ENCODE measurements around the gene EGFLAM.

The EGFLAM gene

DNA sequence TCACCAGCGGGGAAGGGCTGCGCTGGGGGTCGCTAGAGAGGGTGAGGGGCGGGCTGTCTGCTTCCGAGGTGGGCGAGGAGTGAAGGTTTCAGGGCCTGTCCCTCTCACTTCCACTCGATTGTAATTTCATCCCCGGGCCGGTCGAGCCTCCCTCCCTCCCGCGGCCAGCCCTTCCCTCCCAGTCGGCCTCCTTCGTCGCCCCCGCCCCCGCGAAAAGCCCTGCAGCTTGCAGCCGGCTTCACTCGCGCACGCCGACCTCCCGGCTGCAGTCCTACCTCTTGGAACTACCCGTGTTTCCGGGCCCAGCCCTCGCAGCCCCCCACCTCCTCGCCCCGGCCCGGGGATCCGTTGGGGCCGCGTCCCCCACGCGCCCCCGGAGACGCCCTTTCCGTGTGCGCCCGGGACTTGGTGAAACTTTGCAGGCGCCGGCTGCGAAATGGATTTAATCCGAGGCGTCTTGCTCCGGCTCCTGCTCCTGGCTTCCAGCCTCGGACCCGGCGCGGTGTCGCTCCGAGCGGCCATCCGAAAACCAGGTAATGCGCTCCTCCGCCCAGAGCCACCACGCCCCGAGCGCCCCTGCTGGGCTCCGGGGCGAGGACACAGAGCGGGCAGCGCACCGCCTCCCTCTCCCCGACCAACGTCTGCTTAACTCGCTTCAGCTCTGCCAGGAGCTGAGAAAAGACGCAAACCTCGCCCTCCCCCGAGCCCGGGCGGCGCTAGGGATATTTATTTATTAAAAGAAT is at the start of gene EGFLAM:
Gene EGFLAM (plus strand): TSS at position 241 of the 743 bp plus-strand sequence. CDS start 196 bp downstream, at position 437.
- DNase-seq (ENCODE audit: low read depth in 2 of 2): no peak

GRCh38 chr5:38208782-38209378 is 49.5 kb upstream of the EGFLAM start:
- no peak for DNase-seq (ENCODE audit: low read depth in 2 of 2)

DNA sequence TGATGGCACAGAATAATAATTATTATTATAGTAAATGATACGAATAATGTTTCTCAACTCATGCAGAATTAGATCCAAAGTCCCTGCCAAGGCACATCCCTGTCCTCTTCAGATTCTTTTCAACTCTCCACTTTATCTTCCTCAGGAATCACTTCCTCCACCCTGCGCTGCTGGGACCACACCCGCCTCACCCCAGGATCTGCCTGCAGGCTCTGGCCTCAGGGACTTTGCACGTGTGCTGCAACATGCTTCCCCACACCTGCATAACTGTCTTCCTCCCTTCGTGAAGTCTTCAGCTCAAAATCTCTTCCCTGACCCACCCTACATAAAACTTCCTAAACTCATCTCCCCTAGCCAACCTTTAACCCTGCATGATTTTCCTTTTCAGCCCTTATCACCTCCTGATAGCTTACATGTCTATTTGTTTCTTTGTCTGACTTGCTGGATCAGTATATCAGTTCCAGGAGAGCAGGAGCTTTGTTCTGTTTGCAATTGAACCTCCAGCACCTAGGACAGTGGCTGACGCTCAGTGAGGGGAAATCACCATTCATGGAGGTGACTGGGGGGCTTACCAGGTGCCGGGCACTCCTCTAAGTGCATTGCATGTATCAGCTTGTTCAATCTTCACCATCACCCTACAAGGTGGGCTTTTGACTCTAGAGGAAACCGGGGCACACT is 47.5 kb upstream of the EGFLAM start:
- DNase-seq (ENCODE audit: low read depth in 2 of 2): no peak

GRCh38 chr5:38211354-38211710 is 47.0 kb upstream of the EGFLAM start:
- DNase-seq (ENCODE audit: low read depth in 2 of 2): no peak

- no peak for DNase-seq (ENCODE audit: low read depth in 2 of 2)
Measured at GRCh38 chr5:38212307-38212706, 46.1 kb upstream of the EGFLAM start.

- no peak for DNase-seq (ENCODE audit: low read depth in 2 of 2)
Measured at GRCh38 chr5:38226091-38226490, 32.3 kb upstream of the EGFLAM start.

DNA sequence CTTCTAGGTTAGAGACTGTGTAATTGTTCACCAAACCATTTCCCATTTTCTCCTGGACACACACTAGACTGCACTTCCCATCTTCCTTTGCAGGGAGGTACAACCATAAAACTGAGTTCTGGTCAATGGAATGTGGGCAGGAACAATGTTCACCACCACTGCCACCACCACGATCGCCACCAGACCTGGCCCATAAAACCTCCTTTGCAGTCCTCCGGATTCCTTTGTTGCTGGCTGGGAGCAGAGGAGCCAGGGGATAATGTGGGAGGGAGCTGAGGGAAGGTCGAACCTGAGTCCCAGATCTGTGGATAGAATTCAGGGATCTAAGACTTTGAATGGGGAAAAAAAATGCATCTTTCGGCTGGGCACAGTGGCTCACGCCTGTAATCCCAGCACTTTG is 29.4 kb upstream of the EGFLAM start:
- no peak for DNase-seq (ENCODE audit: low read depth in 2 of 2)

DNA sequence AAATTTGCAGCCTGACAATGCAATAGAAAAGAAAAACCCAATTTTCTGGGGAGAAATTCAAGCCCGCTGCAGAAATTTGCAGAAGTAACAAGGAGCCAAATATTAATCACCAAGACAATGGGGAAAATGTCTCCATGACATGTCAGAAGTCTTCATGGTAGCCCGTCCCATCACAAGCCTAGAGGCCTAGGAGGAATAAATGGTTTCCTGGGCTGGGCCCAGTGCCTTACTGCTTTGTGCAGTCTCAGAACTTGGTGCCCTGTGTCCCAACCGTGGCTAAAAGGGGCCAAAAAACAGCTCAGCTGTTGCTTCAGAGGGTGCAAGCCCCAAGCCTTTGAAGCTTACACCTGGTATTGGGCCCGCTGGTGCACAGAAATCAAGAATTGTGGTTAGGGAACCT is 23.6 kb upstream of the EGFLAM start:
- no peak for DNase-seq (ENCODE audit: low read depth in 2 of 2)

DNA sequence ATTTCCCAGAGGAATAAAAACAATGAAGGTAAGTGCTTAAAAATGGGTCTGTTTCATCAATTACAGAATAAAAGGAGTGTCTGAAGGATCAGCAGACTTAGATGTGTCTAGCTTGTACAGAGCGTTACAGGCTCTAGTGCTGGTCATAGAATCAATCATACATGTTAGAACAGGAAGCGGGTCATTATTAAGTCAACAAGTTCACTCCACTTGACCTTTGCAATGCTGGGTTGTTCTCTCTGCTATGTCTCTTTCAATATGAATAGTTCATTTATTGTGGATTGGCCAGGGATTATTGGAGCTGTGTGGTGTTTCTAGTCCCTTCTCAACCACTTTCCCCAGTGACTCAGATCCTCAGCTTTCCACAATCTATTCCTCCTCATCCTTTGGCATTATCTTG is 20.7 kb upstream of the EGFLAM start:
- DNase-seq (ENCODE audit: low read depth in 2 of 2): no peak

- DNase-seq (ENCODE audit: low read depth in 2 of 2): no peak
Measured at GRCh38 chr5:38240212-38240611, 18.1 kb upstream of the EGFLAM start.

GRCh38 chr5:38241655-38242054 is 16.7 kb upstream of the EGFLAM start:
- DNase-seq (ENCODE audit: low read depth in 2 of 2): no peak

- no peak for DNase-seq (ENCODE audit: low read depth in 2 of 2)
Measured at GRCh38 chr5:38245307-38245706, 13.1 kb upstream of the EGFLAM start.

DNA sequence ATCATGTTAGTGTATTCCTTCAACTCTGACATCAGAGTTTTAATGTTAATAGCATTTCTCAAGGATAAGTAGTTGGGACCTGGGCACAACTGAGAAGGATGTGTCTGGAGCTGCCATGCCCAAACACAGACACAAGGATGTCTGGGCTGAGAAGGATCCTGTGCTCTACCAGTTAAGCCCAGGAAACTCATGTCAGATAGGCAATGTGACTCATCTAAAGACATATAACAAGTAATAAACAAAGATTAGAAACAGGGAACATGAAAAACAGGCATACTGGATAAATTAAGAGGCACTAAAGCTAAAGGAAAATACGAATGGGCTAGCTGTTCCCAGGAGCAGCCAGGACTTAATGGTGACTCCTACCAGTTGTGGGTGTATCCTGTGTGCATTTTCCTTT is 9.1 kb upstream of the EGFLAM start:
- no peak for DNase-seq (ENCODE audit: low read depth in 2 of 2)

DNA sequence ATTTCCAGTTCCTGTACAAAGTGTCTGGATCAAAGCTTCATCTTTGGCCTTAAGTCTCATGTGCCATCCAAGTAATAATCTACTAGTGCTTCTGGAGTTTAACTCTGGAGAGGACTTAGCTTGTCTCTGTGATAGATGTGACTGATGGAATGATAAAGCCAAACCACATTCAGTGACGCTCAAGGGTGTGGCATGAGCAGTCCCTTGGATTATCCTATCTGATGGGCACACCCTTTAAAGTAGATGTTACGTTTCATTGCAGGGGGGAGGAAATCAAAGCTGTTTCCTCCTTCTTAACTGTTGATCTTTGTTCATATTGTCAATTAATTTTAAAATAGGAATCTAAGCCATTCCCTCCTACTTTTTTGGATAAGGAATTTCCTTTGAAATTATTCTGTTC is 8.5 kb upstream of the EGFLAM start:
- DNase-seq (ENCODE audit: low read depth in 2 of 2): no peak

DNA sequence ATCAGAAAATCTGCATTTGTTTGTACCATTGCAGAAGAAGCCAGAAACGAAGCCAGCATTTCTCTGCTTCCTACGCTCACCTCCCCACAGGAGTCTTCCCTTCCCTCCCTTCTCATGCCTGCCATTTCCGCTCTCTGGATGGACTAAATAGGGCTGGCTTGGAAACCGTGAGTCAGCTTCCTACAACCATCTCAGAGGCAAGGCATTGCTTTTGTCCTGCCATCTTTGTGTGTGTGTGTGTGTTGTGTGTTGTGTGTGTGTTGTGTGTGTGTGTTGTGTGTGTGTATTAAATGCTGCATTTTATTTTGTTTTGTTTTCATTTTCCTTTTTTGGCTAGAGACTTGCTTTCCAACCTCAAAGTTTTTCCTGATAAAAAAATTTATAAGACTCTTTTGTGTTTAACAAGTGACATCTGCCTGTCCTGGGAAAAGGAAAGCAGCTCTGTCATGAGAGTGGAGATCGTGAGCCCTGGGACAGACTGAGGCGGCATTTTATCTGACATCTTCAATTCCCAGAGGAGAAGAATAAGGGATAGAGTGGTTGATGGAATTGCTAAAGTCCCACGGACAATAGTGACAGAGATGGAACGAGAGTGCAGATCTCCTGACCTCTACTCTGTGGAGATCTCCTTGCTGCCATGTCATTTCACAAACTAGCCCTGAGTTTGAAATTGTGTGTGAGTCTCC is 7.5 kb upstream of the EGFLAM start:
- no peak for DNase-seq (ENCODE audit: low read depth in 2 of 2)

DNA sequence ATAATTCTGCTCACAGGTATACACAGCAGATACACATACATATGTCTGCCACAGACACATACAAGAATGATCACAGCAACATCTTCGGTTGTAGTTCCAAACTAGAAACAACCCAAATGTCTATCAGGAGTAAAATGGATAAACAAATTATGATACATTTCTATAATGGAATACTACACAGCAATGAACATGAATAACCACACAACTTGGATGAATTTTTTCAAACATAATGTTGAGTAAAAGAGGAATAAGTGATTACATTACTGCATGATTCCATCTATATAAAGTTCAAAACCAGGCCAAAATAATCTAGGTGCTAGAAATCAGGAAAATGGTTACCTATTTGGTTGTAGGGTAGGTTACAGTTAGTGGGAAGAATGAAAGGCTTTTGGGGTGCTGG is 4.6 kb upstream of the EGFLAM start:
- no peak for DNase-seq (ENCODE audit: low read depth in 2 of 2)

DNA sequence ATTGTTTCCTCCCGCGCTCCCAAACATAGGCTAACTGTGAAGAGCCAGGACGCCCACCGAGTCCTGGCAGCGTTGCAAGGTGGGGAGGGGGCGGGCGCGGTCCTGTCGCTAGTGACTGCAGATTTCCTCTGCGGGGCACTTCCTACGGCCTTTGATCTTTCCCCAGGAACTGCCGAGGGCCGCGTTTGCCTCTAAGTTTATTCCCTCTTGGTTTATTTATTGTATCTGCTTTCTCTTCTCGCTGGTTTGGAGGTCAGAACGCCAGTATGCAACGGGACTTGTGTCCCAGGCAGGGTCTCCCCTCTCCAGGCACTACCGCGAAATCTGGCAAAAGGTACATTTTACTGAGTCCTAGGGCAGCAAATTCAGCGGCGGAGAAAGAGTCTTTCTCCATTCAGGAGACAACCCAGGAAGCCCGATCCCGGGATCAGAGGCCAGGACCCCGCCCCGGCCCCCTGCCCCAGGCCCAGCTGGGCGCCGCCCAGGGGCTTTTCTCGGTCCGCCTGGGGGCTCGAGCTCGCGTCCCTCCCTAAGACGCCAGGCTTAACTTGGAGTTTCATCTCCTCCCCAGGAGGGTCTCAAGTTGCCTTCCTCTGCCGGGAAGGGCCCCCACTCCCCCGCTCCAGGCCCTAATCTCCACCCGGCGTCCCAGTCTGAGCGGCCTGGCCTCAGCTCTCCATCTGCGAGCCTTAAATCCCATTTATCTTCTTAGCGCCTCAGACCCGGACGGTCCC is 884 bp upstream of the EGFLAM start:
- DNase-seq (ENCODE audit: low read depth in 2 of 2): no peak

DNA sequence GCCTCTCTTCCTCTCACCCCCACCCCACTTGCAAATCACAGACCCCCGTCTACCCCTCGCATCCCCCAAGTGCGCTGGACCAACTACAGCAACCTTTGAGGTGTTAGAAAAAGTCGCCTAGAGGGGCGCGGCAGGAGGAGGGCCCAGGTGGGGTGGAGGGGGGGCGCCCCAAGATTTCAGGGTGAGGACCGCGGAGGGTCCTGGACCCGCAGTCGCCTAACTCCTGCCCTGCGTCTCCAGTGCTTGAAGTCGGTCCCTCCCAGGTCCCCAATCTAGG is 379 bp upstream of the EGFLAM start:
- DNase-seq (ENCODE audit: low read depth in 2 of 2): no peak

GRCh38 chr5:38259062-38259808 is 876 bp downstream of the EGFLAM start:
- no peak for DNase-seq (ENCODE audit: low read depth in 2 of 2)

DNA sequence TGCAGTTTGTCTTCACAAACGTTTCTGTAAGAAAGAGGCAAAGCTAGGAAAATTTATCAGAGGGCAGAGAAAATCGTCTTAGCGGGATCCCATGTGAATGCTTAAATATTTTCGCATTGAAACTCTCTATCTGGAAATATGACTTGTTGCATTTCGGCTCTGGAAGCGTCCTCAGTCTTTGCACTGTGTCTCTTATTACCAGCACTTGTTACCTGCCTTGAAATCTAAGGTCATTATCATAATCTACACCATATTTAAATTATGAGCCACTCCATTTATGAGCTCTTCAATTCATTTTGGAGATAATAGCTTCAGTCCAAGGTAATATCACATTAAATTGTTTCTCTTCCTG is 1.4 kb downstream of the EGFLAM start:
- no peak for DNase-seq (ENCODE audit: low read depth in 2 of 2)

DNA sequence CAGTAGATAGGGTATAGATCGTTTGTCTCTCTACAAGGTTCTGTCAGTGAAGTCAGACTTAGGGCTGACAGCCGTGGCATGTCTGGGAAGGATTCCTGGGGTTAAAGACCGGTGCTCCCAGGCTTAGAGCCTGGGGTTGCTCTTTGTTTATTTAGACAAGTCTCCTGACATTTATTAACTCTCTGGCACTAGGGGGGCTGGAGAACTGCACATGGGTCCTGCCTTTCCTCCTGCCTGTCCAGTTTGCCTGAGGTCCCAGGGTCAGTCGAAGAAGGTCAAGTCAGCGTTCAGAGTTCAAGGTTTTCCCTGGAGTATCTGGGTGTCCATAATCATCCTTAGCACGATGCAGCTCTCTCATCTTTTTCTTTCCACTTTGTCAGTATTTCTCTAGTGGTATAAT is 5.6 kb downstream of the EGFLAM start:
- no peak for DNase-seq (ENCODE audit: low read depth in 2 of 2)

Measured in stimulated activated CD4-positive, alpha-beta T cell treated with anti-CD3 and anti-CD28 coated beads, Interleukin-12 subunit alpha, Interleukin-12 subunit beta, amount 100 ng/mL, for 24 hours (primary cell).